Neural cell (in vitro differentiated cells): Measurements from ENCODE around the gene YAF2. TPM values are rescaled to one million over a fixed set of nuclear protein-coding genes. Genes with fewer than 3 reads are reported as not detected.

Experiments used
- H2AFZ ChIP-seq: fragments of 200-600, 300-800 bp; sonication (generic), shearing (Covaris generic); 2 replicates; pipeline ENCODE4 v1.6.0; 2014; ENCODE audit warnings: low read depth, mild to moderate bottlenecking, antibody characterized with exemption, low read length, moderate library complexity
- H3F3A ChIP-seq: fragments of 200-600 bp; shearing (Covaris generic); 2 replicates; pipeline ENCODE4 v1.6.1; 2016; ENCODE audit warnings: mild to moderate bottlenecking, moderate library complexity, mixed read lengths, antibody characterized with exemption, low read length; ENCODE audit not compliant: insufficient read depth, poor library complexity, severe bottlenecking
- H3K27ac ChIP-seq: fragments of 200-600, 300-800 bp; sonication (generic), shearing (Covaris generic); 2 replicates; pipeline ENCODE4 v1.5.1; 2014; ENCODE audit warnings: mild to moderate bottlenecking, low read length, moderate library complexity
- H3K27me3 ChIP-seq: fragments of 300-800, 200-600 bp; sonication (generic), shearing (Covaris generic); 2 replicates; pipeline ENCODE4 v1.6.0; 2014; ENCODE audit warnings: mild to moderate bottlenecking, low read depth, low read length, moderate library complexity; ENCODE audit not compliant: insufficient read depth
- H3K36me3 ChIP-seq: fragments of 300-800, 200-600 bp; sonication (generic), shearing (Covaris generic); 2 replicates; pipeline ENCODE4 v1.5.1; 2014; ENCODE audit warnings: mild to moderate bottlenecking, antibody characterized with exemption, low read length, moderate library complexity; ENCODE audit not compliant: insufficient read depth
- H3K4me2 ChIP-seq: fragments of 300-800, 200-600 bp; sonication (generic), shearing (Covaris generic); 2 replicates; pipeline ENCODE4 v1.6.0; 2014; ENCODE audit warnings: mild to moderate bottlenecking, low read length
- H3K4me3 ChIP-seq: fragments of 300-800, 200-600 bp; sonication (generic), shearing (Covaris generic); 2 replicates; pipeline ENCODE4 v1.5.1; 2014; ENCODE audit warnings: mild to moderate bottlenecking, low read length, moderate library complexity
- H3K79me2 ChIP-seq: fragments of 200-600 bp; shearing (Covaris generic); replicated peaks from 2 replicates; pipeline ENCODE4 v1.6.0; 2014; ENCODE audit warnings: mild to moderate bottlenecking, low read length, moderate library complexity; ENCODE audit not compliant: insufficient read depth
- H3K9ac ChIP-seq: fragments of 300-800, 200-600 bp; sonication (generic), shearing (Covaris generic); 2 replicates; pipeline ENCODE4 v1.6.1; 2016; ENCODE audit warnings: mild to moderate bottlenecking, low read length, mixed read lengths
- H3K9me2 ChIP-seq: fragments of 200-600 bp; shearing (Covaris generic); 2 replicates; pipeline ENCODE4 v1.6.1; 2016; ENCODE audit warnings: mild to moderate bottlenecking, low read length, mixed read lengths; ENCODE audit not compliant: insufficient read depth
- H3K9me3 ChIP-seq: fragments of 200-600, 300-800 bp; sonication (generic), shearing (Covaris generic); 2 replicates; pipeline ENCODE4 v1.6.1; 2016; ENCODE audit warnings: mild to moderate bottlenecking, mixed run types, low read length, moderate library complexity, mixed read lengths
- H4K20me1 ChIP-seq: fragments of 200-600 bp; shearing (Covaris generic); 2 replicates; pipeline ENCODE4 v1.6.1; 2016; ENCODE audit warnings: mild to moderate bottlenecking, mixed run types; ENCODE audit not compliant: insufficient read depth
- EP300 ChIP-seq: fragments of 450-650 bp; conservative IDR thresholded peaks from 2 replicates; pipeline ENCODE4 v1.6.1; 2014; ENCODE audit warnings: antibody characterized with exemption, mild to moderate bottlenecking, moderate library complexity; ENCODE audit not compliant: poor library complexity, severe bottlenecking
- EZH2 ChIP-seq: fragments of 200-600, 300-800 bp; shearing (Covaris generic), sonication (generic); IDR thresholded peaks from 2 replicates; pipeline ENCODE4 v1.6.1; 2014; ENCODE audit warnings: antibody characterized with exemption, low read length, borderline replicate concordance, mild to moderate bottlenecking; ENCODE audit not compliant: insufficient read depth, poor library complexity, severe bottlenecking
- MXI1 ChIP-seq: fragments of 450-650 bp; conservative IDR thresholded peaks from 2 replicates; pipeline ENCODE4 v1.6.1; 2014; ENCODE audit warnings: antibody characterized with exemption, mild to moderate bottlenecking; ENCODE audit not compliant: poor library complexity, severe bottlenecking
- POLR2AphosphoS5 ChIP-seq: IDR thresholded peaks from 2 replicates; pipeline ENCODE4 v1.6.1; 2012
- RAD21 ChIP-seq: fragments of 450-650 bp; conservative IDR thresholded peaks from 2 replicates; pipeline ENCODE4 v1.6.1; 2014; ENCODE audit warnings: antibody characterized with exemption, mild to moderate bottlenecking, moderate library complexity
- REST ChIP-seq: IDR thresholded peaks from 2 replicates; pipeline ENCODE4 v1.6.1; 2012; ENCODE audit warnings: borderline replicate concordance
- SMC3 ChIP-seq: fragments of 450-650 bp; conservative IDR thresholded peaks from 2 replicates; pipeline ENCODE4 v1.6.1; 2014; ENCODE audit warnings: antibody characterized with exemption, mild to moderate bottlenecking, moderate library complexity; ENCODE audit not compliant: poor library complexity
- TAF1 ChIP-seq: IDR thresholded peaks from 2 replicates; pipeline ENCODE4 v1.6.1; 2012; ENCODE audit warnings: low read depth
- polyA plus RNA-seq: library from polyadenylated mRNA; depleted of rRNA; stranded (reverse); fragments of >200 nt; gene quantifications from 2 replicates; pipeline ENCODE4 v1.2.3, GENCODE V29; 2014
- TF ChIP-seq, protein P1 (sequence below): fragments of 450-650 bp; IDR thresholded peaks from 2 replicates; pipeline ENCODE4 v1.5.1; 2014; ENCODE audit warnings: antibody characterized with exemption, mild to moderate bottlenecking, moderate library complexity; ENCODE audit not compliant: poor library complexity, severe bottlenecking

YAF2 gene
- polyA plus RNA-seq, 1 donor from 2014 or later = 44.1 TPM

DNA sequence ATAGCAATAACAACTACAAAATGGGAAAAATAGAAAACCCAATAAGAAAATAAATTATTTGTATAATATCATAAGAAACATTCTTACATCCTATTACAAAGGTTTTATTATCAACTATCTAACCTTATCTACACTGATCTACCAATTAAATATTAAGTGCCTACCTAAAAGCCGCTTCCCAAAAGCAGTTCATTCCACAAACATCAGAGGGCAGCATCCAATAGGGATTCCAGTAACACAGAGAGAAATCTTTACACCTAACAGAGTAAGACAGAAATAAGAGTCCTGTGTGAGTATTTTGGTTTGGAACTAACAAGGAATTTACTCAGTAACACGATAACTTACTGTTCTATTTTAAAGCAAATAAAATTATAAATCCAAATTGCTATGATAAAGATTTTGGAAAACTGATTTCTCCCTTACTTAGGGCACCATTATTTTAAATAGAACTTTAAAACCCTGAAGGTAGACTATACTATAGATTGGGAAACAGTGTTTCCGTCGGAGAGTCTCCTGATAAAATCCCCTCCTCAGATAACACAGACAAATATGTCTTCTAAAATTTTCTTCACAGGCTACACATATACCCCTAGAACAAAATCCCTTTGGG lies 108.3 kb downstream of the YAF2 start:
- no peaks in the 10 kb centered on the region for H3F3A ChIP-seq
- H3K9me2 ChIP-seq = no peaks in the 10 kb centered on the region
- H3K27me3 ChIP-seq = no peaks in the 10 kb centered on the region
- H3K4me3 ChIP-seq = no peak overlapping the region
- H3K9ac ChIP-seq = no peak overlapping the region
- TF ChIP-seq POLR2AphosphoS5 = no peak
- TF ChIP-seq EZH2 = no peak
- peak; percentile 90 for TF ChIP-seq RAD21
- TF ChIP-seq, protein P1, sequence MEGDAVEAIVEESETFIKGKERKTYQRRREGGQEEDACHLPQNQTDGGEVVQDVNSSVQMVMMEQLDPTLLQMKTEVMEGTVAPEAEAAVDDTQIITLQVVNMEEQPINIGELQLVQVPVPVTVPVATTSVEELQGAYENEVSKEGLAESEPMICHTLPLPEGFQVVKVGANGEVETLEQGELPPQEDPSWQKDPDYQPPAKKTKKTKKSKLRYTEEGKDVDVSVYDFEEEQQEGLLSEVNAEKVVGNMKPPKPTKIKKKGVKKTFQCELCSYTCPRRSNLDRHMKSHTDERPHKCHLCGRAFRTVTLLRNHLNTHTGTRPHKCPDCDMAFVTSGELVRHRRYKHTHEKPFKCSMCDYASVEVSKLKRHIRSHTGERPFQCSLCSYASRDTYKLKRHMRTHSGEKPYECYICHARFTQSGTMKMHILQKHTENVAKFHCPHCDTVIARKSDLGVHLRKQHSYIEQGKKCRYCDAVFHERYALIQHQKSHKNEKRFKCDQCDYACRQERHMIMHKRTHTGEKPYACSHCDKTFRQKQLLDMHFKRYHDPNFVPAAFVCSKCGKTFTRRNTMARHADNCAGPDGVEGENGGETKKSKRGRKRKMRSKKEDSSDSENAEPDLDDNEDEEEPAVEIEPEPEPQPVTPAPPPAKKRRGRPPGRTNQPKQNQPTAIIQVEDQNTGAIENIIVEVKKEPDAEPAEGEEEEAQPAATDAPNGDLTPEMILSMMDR = peak; percentile 86
- no peak for TF ChIP-seq MXI1
- peak; percentile 92 for TF ChIP-seq SMC3
- H3K79me2 ChIP-seq = peaks cover 23% of the 10 kb centered on the region
- no peaks in the 10 kb centered on the region for H3K36me3 ChIP-seq
- H3K9me3 ChIP-seq = no peaks in the 10 kb centered on the region
- H3K27ac ChIP-seq = no peak overlapping the region
- H3K4me2 ChIP-seq = no peak overlapping the region
- no peak overlapping the region for H2AFZ ChIP-seq
- H4K20me1 ChIP-seq = no peaks in the 10 kb centered on the region

DNA sequence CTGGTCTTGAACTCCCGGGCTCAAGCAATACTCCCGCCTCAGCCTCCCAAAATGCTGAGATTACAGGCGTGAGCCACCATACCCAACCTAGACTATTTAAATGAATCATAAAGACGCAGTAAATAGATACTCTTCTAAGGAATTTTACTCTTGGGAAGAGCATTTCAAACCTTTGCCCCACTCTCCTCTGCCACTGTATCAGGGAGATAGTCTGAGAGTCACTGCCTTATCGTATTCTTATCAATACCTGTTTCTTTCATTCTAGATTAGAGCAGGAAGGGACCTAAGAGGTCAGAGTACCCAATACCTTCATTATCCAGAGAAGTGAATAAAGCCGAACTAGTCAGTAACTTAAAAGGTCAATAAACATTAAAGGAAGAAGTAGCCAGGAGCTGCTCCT lies 109.2 kb downstream of the YAF2 start:
- Histone ChIP-seq H4K20me1 (no peaks in the 10 kb centered on the region), H3K4me2 (no peak overlapping the region), H3K9ac (no peak overlapping the region), H3K27me3 (no peaks in the 10 kb centered on the region), H3K9me2 (no peaks in the 10 kb centered on the region), H3K36me3 (no peaks in the 10 kb centered on the region), H3F3A (no peaks in the 10 kb centered on the region), H3K27ac (no peak overlapping the region), H3K4me3 (no peak overlapping the region), H2AFZ (no peak overlapping the region), H3K9me3 (no peaks in the 10 kb centered on the region), H3K79me2 (peaks cover 23% of the 10 kb centered on the region)
- TF ChIP-seq POLR2AphosphoS5 = no peak
- TF ChIP-seq, protein P1 = no peak
- TF ChIP-seq TAF1 = no peak
- TF ChIP-seq EZH2 = no peak
- no peak for TF ChIP-seq RAD21
- no peak for TF ChIP-seq EP300
- no peak for TF ChIP-seq SMC3
- TF ChIP-seq MXI1 = no peak
- no peak for TF ChIP-seq REST
